ENCODE results near the gene EREG.
"Not testable (repeated sequence)": the region's sequence is repeated elsewhere in the genome, so short reads cannot be mapped to it uniquely, and the experiment has no call there.

Gene EREG

GRCh38 chr4:74364652-74365491, at the start of gene EREG:
Gene EREG (plus strand): TSS chr4:74365145. CDS start chr4:74365309, 164 bp downstream.
- peak; percentile 35 for DNase-seq

GRCh38 chr4:74315376-74315775, 49.6 kb upstream of the EREG start:
- no peak for DNase-seq

- DNase-seq = no peak
Observed at GRCh38 chr4:74316397-74316796, 48.5 kb upstream of the EREG start.

- no peak for DNase-seq
Observed at GRCh38 chr4:74317616-74318246, 47.2 kb upstream of the EREG start.

- DNase-seq = no peak
Observed at GRCh38 chr4:74318276-74318675, 46.7 kb upstream of the EREG start.

- DNase-seq = no peak
Observed at GRCh38 chr4:74319470-74319869, 45.5 kb upstream of the EREG start.

- DNase-seq = no peak
Observed at GRCh38 chr4:74320559-74321118, 44.3 kb upstream of the EREG start.

GRCh38 chr4:74322301-74322700, 42.6 kb upstream of the EREG start:
- no peak for DNase-seq

GRCh38 chr4:74323663-74324062, 41.3 kb upstream of the EREG start:
- no peak for DNase-seq

GRCh38 chr4:74324262-74324661, 40.7 kb upstream of the EREG start:
- no peak for DNase-seq

- DNase-seq = no peak
Observed at GRCh38 chr4:74325886-74326285, 39.1 kb upstream of the EREG start.

GRCh38 chr4:74327762-74328161, 37.2 kb upstream of the EREG start:
- no peak for DNase-seq

- DNase-seq = no peak
Observed at GRCh38 chr4:74328501-74328900, 36.4 kb upstream of the EREG start.

- DNase-seq = no peak
Observed at GRCh38 chr4:74329307-74329706, 35.6 kb upstream of the EREG start.

GRCh38 chr4:74330295-74330750, 34.6 kb upstream of the EREG start:
- DNase-seq = no peak

GRCh38 chr4:74331252-74331651, 33.7 kb upstream of the EREG start:
- no peak for DNase-seq

GRCh38 chr4:74331944-74332343, 33.0 kb upstream of the EREG start:
- no peak for DNase-seq

GRCh38 chr4:74334636-74335035, 30.3 kb upstream of the EREG start:
- no peak for DNase-seq

- no peak for DNase-seq
Observed at GRCh38 chr4:74335341-74336021, 29.5 kb upstream of the EREG start.

- DNase-seq = no peak
Observed at GRCh38 chr4:74338792-74339333, 26.1 kb upstream of the EREG start.

- DNase-seq = no peak
Observed at GRCh38 chr4:74339501-74339900, 25.4 kb upstream of the EREG start.

- not testable (repeated sequence) for DNase-seq
Observed at GRCh38 chr4:74340421-74340820, 24.5 kb upstream of the EREG start.

- DNase-seq = no peak
Observed at GRCh38 chr4:74344031-74344430, 20.9 kb upstream of the EREG start.
